K562 (cell line): ENCODE results near the gene WWP2. TPM values are rescaled to one million over a fixed set of nuclear protein-coding genes. Genes with fewer than 3 reads are reported as not detected.

Source experiments
- CBX5 ChIP-seq: IDR thresholded peaks from 2 replicates; pipeline ENCODE4 v1.6.1; 2014; ENCODE audit warnings: low read depth, borderline replicate concordance
- CCAR2 ChIP-seq: fragments of 200-400 bp; formaldehyde crosslinking; IDR thresholded peaks from 2 replicates; pipeline ENCODE4 v1.6.1; 2017; ENCODE audit warnings: mild to moderate bottlenecking, low read depth, low read length
- DACH1 ChIP-seq: fragments of 450-650 bp; IDR thresholded peaks from 2 replicates; pipeline ENCODE4 v1.6.1; 2018; ENCODE audit not compliant: partially characterized antibody
- E2F4 ChIP-seq: sonication (generic); formaldehyde crosslinking; IDR thresholded peaks from 2 replicates; pipeline ENCODE4 v1.8.0; 2022; ENCODE audit warnings: mild to moderate bottlenecking, low read depth, missing genetic modification reagents
- ELF4 ChIP-seq: fragments of 450-650 bp; formaldehyde crosslinking; IDR thresholded peaks from 2 replicates; pipeline ENCODE4 v1.4.0; 2022; ENCODE audit warnings: missing genetic modification characterization
- GMEB1 ChIP-seq: fragments of 250-450 bp; sonication (Bioruptor Pico); IDR thresholded peaks from 2 replicates; pipeline ENCODE4 v1.4.0; 2020; ENCODE audit warnings: mild to moderate bottlenecking
- HDAC3 ChIP-seq: fragments of 450-650 bp; IDR thresholded peaks from 2 replicates; pipeline ENCODE4 v1.6.1; 2018; ENCODE audit warnings: borderline replicate concordance, mild to moderate bottlenecking, moderate library complexity; ENCODE audit not compliant: partially characterized antibody
- HDAC8 ChIP-seq: fragments of 450-650 bp; IDR thresholded peaks from 2 replicates; pipeline ENCODE4 v1.6.1; 2016; ENCODE audit warnings: mild to moderate bottlenecking, missing genetic modification characterization, moderate library complexity, missing compliant biosample characterization
- KDM1A ChIP-seq, 2 experiments: fragments of 450-650 bp; IDR thresholded peaks; 2 replicates each; pipeline ENCODE4 v1.6.1; 2016; ENCODE audit warnings: mild to moderate bottlenecking in 2 of 2
- KHSRP ChIP-seq: fragments of 450-650 bp; IDR thresholded peaks from 2 replicates; pipeline ENCODE4 v1.6.1; 2017
- NFIC ChIP-seq: fragments of 450-650 bp; IDR thresholded peaks from 2 replicates; pipeline ENCODE4 v1.6.1; 2017; ENCODE audit warnings: mild to moderate bottlenecking, inconsistent platforms
- PRPF4 ChIP-seq: fragments of 200-400 bp; formaldehyde crosslinking; IDR thresholded peaks from one replicate; pipeline ENCODE4 v1.6.1; 2017; ENCODE audit warnings: low read length, low read depth, mild to moderate bottlenecking; ENCODE audit not compliant: insufficient read depth, poor library complexity, severe bottlenecking
- SAFB2 ChIP-seq: fragments of 200-400 bp; formaldehyde crosslinking; IDR thresholded peaks from 2 replicates; pipeline ENCODE4 v1.6.1; 2018; ENCODE audit warnings: borderline replicate concordance, low read length, low read depth, moderate library complexity; ENCODE audit not compliant: severe bottlenecking
- SNAPC5 ChIP-seq: fragments of 250-450 bp; sonication (Bioruptor Pico); IDR thresholded peaks from 2 replicates; pipeline ENCODE4 v1.8.0; 2021; ENCODE audit warnings: moderate library complexity, mild to moderate bottlenecking, inconsistent platforms
- SREBF2 ChIP-seq: sonication (generic); formaldehyde crosslinking; IDR thresholded peaks from 2 replicates; pipeline ENCODE4 v1.4.0; 2020; ENCODE audit warnings: mild to moderate bottlenecking, missing genetic modification reagents
- TCF15 ChIP-seq: fragments of 250-450 bp; sonication (Bioruptor Pico); IDR thresholded peaks from 2 replicates; pipeline ENCODE4 v1.8.0; 2022; ENCODE audit warnings: moderate library complexity, mild to moderate bottlenecking, inconsistent platforms
- TCF3 ChIP-seq: sonication (generic); formaldehyde crosslinking; IDR thresholded peaks from 2 replicates; pipeline ENCODE4 v1.4.0; 2020; ENCODE audit warnings: mild to moderate bottlenecking, missing genetic modification reagents
- ZNF174 ChIP-seq: fragments of 250-450 bp; sonication (Bioruptor Pico); IDR thresholded peaks from 2 replicates; pipeline ENCODE4 v1.4.0; 2020; ENCODE audit warnings: mild to moderate bottlenecking
- ZNF253 ChIP-seq: fragments of 250-450 bp; sonication (Bioruptor Pico); conservative IDR thresholded peaks from 2 replicates; pipeline ENCODE4 v1.6.1; 2021; ENCODE audit warnings: mild to moderate bottlenecking
- ZNF324 ChIP-seq: fragments of 250-450 bp; sonication (Bioruptor Pico); IDR thresholded peaks from 2 replicates; pipeline ENCODE4 v1.4.0; 2020; ENCODE audit warnings: mild to moderate bottlenecking
- ZNF639 ChIP-seq, 2 experiments: fragments of 200-800 bp in 1 of 2; sonication (Bioruptor generic) in 1 of 2; sonication (generic) in 1 of 2; formaldehyde crosslinking in 1 of 2; IDR thresholded peaks in 1 of 2; conservative IDR thresholded peaks in 1 of 2; 2 replicates each; pipeline versions ENCODE4 v1.5.0 to v1.6.1; 2016 to 2020; ENCODE audit warnings: missing compliant biosample characterization in 1 of 2, missing genetic modification characterization in 1 of 2, missing genetic modification reagents in 1 of 2
- ZNF668 ChIP-seq: fragments of 250-450 bp; sonication (Bioruptor Pico); IDR thresholded peaks from 2 replicates; pipeline ENCODE4 v1.8.0; 2022; ENCODE audit warnings: mild to moderate bottlenecking, inconsistent platforms
- ZNF695 ChIP-seq: fragments of 450-650 bp; formaldehyde crosslinking; IDR thresholded peaks from 2 replicates; pipeline ENCODE4 v1.4.0; 2020; ENCODE audit warnings: mild to moderate bottlenecking, moderate library complexity
- polyA plus RNA-seq, 8 experiments: library from polyadenylated mRNA; depleted of rRNA in 4 of 8; stranded (reverse) in 5 of 8; unstranded in 3 of 8; fragments of >200 nt; fragmentation: Nextera tagmentation in 2 of 8; fragmentation: Illumina TruSeq in 1 of 8; extraction: Ambion mirVana in 2 of 8; extraction: Trizol in 1 of 8; gene quantifications; 2 replicates each; pipeline versions ENCODE4 v1.2.1 to v1.2.3, GENCODE V29; 2011 to 2014; ENCODE audit warnings: inconsistent platforms in 1 of 8, missing spikeins in 1 of 8
- total RNA-seq, 7 experiments: library from RNA; depleted of rRNA in 6 of 7; stranded (reverse); fragments of >200 nt in 6 of 7; fragmentation: Illumina TruSeq in 2 of 7; extraction: Trizol in 2 of 7; gene quantifications; 2 replicates each; pipeline versions ENCODE4 v1.2.1 to v1.2.3, GENCODE V29; 2011 to 2021; ENCODE audit warnings: low replicate concordance in 1 of 7

Gene WWP2
- total and polyA plus RNA-seq, 9 of the 15 experiments (the other 6 are each of a cell fraction or from before 2014, with no cell fraction given), result 1.9 to 34.4 (median 14.6) TPM

GRCh38 chr16:69754469-69755310 is 7.4 kb upstream of the WWP2 start, which contains the start of gene NOB1 (continued):
- no peak for TF ChIP-seq ZNF668 (CRISPR knock-in tag)
- TF ChIP-seq TCF15 (CRISPR knock-in tag), result no peak
- no peak for TF ChIP-seq ZNF695 (CRISPR knock-in tag)
- TF ChIP-seq HDAC3, result no peak
- no peak for TF ChIP-seq ZNF639 (CRISPR knock-in tag; conservative IDR thresholded peaks at IDR 0.05 in 1 of 2, IDR thresholded peaks at IDR 0.05 in 1 of 2)
- 0 out of 2 replicates have a peak, but pooled peaks have one; percentile 4 for TF ChIP-seq TCF3 (CRISPR knock-in tag)
- TF ChIP-seq PRPF4, result no peak
- no peak for TF ChIP-seq SAFB2
- TF ChIP-seq HDAC8 (tag), result no peak
- TF ChIP-seq SREBF2, result no peak
- TF ChIP-seq KHSRP, result no peak
- no peak for TF ChIP-seq CBX5
- TF ChIP-seq GMEB1 (CRISPR knock-in tag), result no peak
- no peak for TF ChIP-seq ELF4 (CRISPR knock-in tag)
- TF ChIP-seq CCAR2, result no peak
- no peak for TF ChIP-seq E2F4 (CRISPR knock-in tag)
- TF ChIP-seq NFIC, result peak; percentile 44; the same call in 1 of the 2 replicates
- no peak for TF ChIP-seq ZNF324 (CRISPR knock-in tag)
- TF ChIP-seq SNAPC5 (CRISPR knock-in tag), result no peak
- TF ChIP-seq ZNF253, result no peak
- TF ChIP-seq DACH1, result no peak
- TF ChIP-seq KDM1A (IDR thresholded peaks at IDR 0.05), result no peak
- no peak for TF ChIP-seq ZNF174
